GM12878 (cell line): ENCODE measurements around the gene CRB2. TPM values are rescaled to one million over a fixed set of nuclear protein-coding genes. Genes with fewer than 3 reads are reported as not detected.

ENCODE experiments used
- ATAC-seq: fragments of 200-7000 bp; cut with Tn5 transposase; 3 replicates; pipeline ENCODE4 v1.9.1; 2020; ENCODE audit warnings: mild to moderate bottlenecking, moderate library complexity
- BruUV-seq: library from RNA; stranded (reverse); fragments of 400-500 nt; replicated peaks from 2 replicates; lab custom pipeline; 2021; lab: Mats Ljungman, UMichigan
- CTCF ChIA-PET: fragments of 300-600 bp; sonication (Branson Sonifier 250); formaldehyde crosslinking; extraction: SDS; loops from one replicate; lab custom pipeline; 2021; ENCODE audit warnings: inconsistent platforms; lab: Yijun Ruan, JAX
- POLR2A ChIA-PET: fragments of 350-600 bp; formaldehyde crosslinking; extraction: SDS; loops from one replicate; lab custom pipeline; 2021; ENCODE audit warnings: inconsistent platforms; lab: Charles Lee
- RAD21 ChIA-PET: fragments of 300-600 bp; sonication (Branson Sonifier 250); formaldehyde crosslinking; loops from one replicate; lab custom pipeline; 2023; ENCODE audit warnings: antibody characterized with exemption; ENCODE audit not compliant: unreplicated experiment; lab: Charles Lee
- SMC1A ChIA-PET: fragments of 300-600 bp; sonication (Branson Sonifier 250); formaldehyde crosslinking; loops from one replicate; lab custom pipeline; 2023; ENCODE audit not compliant: unreplicated experiment, uncharacterized antibody; lab: Charles Lee
- DNase-seq: peaks from one replicate; pipeline ENCODE4 v3.0.0-alpha.2; 2011; ENCODE audit warnings: low read depth, low spot score
- FAIRE-seq: peaks from 3 replicates; lab custom pipeline; 2011; peaks lifted over from hg19 to GRCh38; lab: Jason Lieb, UNC
- H2AFZ ChIP-seq: 2 replicates; pipeline ENCODE4 v1.6.0; 2011; ENCODE audit warnings: low read depth, low read length, control low read depth; ENCODE audit not compliant: control insufficient read depth
- H3K27ac ChIP-seq: 2 replicates; pipeline ENCODE4 v1.5.1; 2011; ENCODE audit warnings: control low read depth; ENCODE audit not compliant: control insufficient read depth, insufficient read depth
- H3K27me3 ChIP-seq, 2 experiments: replicated peaks in 1 of 2; 2 replicates each; pipeline versions ENCODE4 v1.6.0 to v1.6.1; 2011; ENCODE audit warnings: low read length in 1 of 2; ENCODE audit not compliant: control insufficient read depth in 2 of 2, insufficient read depth in 2 of 2
- H3K36me3 ChIP-seq, 2 experiments: 2 replicates each; pipeline ENCODE4 v1.5.1; 2011; ENCODE audit warnings: low read length in 1 of 2; ENCODE audit not compliant: control insufficient read depth in 2 of 2, insufficient read depth in 2 of 2
- H3K4me1 ChIP-seq: 2 replicates; pipeline ENCODE4 v1.6.1; 2011; ENCODE audit warnings: mild to moderate bottlenecking, low read length, moderate library complexity, mixed read lengths; ENCODE audit not compliant: control insufficient read depth, insufficient read depth
- H3K4me2 ChIP-seq: 2 replicates; pipeline ENCODE4 v1.6.0; 2011; ENCODE audit warnings: control low read depth; ENCODE audit not compliant: control insufficient read depth, insufficient read depth
- H3K4me3 ChIP-seq: fragments of 200-600 bp; sonication (generic); 2 replicates; pipeline ENCODE4 v1.5.1; 2016
- H3K79me2 ChIP-seq: 2 replicates; pipeline ENCODE4 v1.6.0; 2011; ENCODE audit warnings: low read length; ENCODE audit not compliant: control insufficient read depth, insufficient read depth
- H3K9ac ChIP-seq: 2 replicates; pipeline ENCODE4 v1.8.0; 2011; ENCODE audit warnings: low read length, control low read depth, mixed read lengths; ENCODE audit not compliant: control insufficient read depth, insufficient read depth
- H3K9me3 ChIP-seq: replicated peaks from 3 replicates; pipeline ENCODE4 v1.5.1; 2011; ENCODE audit warnings: mild to moderate bottlenecking, low read length; ENCODE audit not compliant: control insufficient read depth, insufficient read depth
- H4K20me1 ChIP-seq: 2 replicates; pipeline ENCODE4 v1.6.0; 2011; ENCODE audit not compliant: control insufficient read depth, insufficient read depth
- BCL3 ChIP-seq: IDR thresholded peaks from 2 replicates; pipeline ENCODE4 v1.6.1; 2011; ENCODE audit warnings: borderline replicate concordance, low read depth, mild to moderate bottlenecking, moderate library complexity, low read length; ENCODE audit not compliant: insufficient read depth, poor library complexity, severe bottlenecking
- CBX3 ChIP-seq: fragments of 200-600 bp; sonication (generic); IDR thresholded peaks from 2 replicates; pipeline ENCODE4 v1.6.1; 2016; ENCODE audit warnings: low read depth, borderline replicate concordance
- CHD4 ChIP-seq: fragments of 200-600 bp; sonication (generic); IDR thresholded peaks from 2 replicates; pipeline ENCODE4 v1.6.1; 2016; ENCODE audit warnings: mild to moderate bottlenecking
- FOXM1 ChIP-seq: IDR thresholded peaks from 2 replicates; pipeline ENCODE4 v1.6.1; 2012; ENCODE audit warnings: low read depth, mild to moderate bottlenecking, inconsistent platforms, low read length, moderate library complexity
- HDAC2 ChIP-seq: fragments of 200-600 bp; sonication (generic); IDR thresholded peaks from 2 replicates; pipeline ENCODE4 v1.6.1; 2017
- HDGF ChIP-seq: fragments of 450-650 bp; IDR thresholded peaks from 2 replicates; pipeline ENCODE4 v1.6.1; 2016; ENCODE audit warnings: antibody characterized with exemption
- IKZF2 ChIP-seq, 2 experiments: fragments of 450-650 bp; IDR thresholded peaks; 2 replicates each; pipeline ENCODE4 v1.6.1; 2017; ENCODE audit warnings: mild to moderate bottlenecking in 2 of 2, moderate library complexity in 2 of 2
- JUND ChIP-seq: IDR thresholded peaks from 2 replicates; pipeline ENCODE4 v1.6.1; 2012; ENCODE audit warnings: low read depth, mild to moderate bottlenecking, low read length, improper control_type of control experiment, moderate library complexity
- MEF2B ChIP-seq: fragments of 450-650 bp; IDR thresholded peaks from 2 replicates; pipeline ENCODE4 v1.6.1; 2018; ENCODE audit warnings: mild to moderate bottlenecking, moderate library complexity; ENCODE audit not compliant: partially characterized antibody, poor library complexity, severe bottlenecking
- MTA2 ChIP-seq: fragments of 450-650 bp; IDR thresholded peaks from 2 replicates; pipeline ENCODE4 v1.6.1; 2016; ENCODE audit warnings: low read depth, mild to moderate bottlenecking, moderate library complexity
- NFXL1 ChIP-seq: fragments of 450-650 bp; IDR thresholded peaks from 2 replicates; pipeline ENCODE4 v1.6.1; 2017; ENCODE audit warnings: antibody characterized with exemption, mild to moderate bottlenecking, borderline replicate concordance
- PRDM15 ChIP-seq: fragments of 450-650 bp; formaldehyde crosslinking; IDR thresholded peaks from 2 replicates; pipeline ENCODE4 v1.4.0; 2020; ENCODE audit warnings: mild to moderate bottlenecking, moderate library complexity
- RB1 ChIP-seq: fragments of 450-650 bp; formaldehyde crosslinking; IDR thresholded peaks from 2 replicates; pipeline ENCODE4 v1.6.1; 2017; ENCODE audit warnings: mild to moderate bottlenecking, borderline replicate concordance
- SUZ12 ChIP-seq: fragments of 200-600 bp; sonication (generic); IDR thresholded peaks from one replicate; pipeline ENCODE4 v1.6.1; 2018; ENCODE audit warnings: antibody characterized with exemption, mild to moderate bottlenecking; ENCODE audit not compliant: unreplicated experiment
- USF1 ChIP-seq: IDR thresholded peaks from 2 replicates; pipeline ENCODE4 v1.6.1; 2011; ENCODE audit warnings: borderline replicate concordance, low read depth, mild to moderate bottlenecking, moderate library complexity, mixed read lengths, low read length; ENCODE audit not compliant: insufficient read depth; ENCODE audit errors: extremely low read length
- WGBS: methylation state at CpG from one replicate; pipeline ENCODE4 v1.1.6; 2016; ENCODE audit warnings: low lambda C conversion rate; ENCODE audit not compliant: insufficient replicate concordance, insufficient coverage; ENCODE audit errors: missing lambda C conversion rate; 5-methylcytosine and 5-hydroxymethylcytosine counted together
- in situ Hi-C: fragments of 300-500 bp; cut with MboI; formaldehyde crosslinking; loops from 9 replicates; pipeline ENCODE4 v1.14.3; 2018; ENCODE audit warnings: mixed read lengths
- intact Hi-C: fragments of 100-400 bp; cut with micrococcal nuclease; formaldehyde crosslinking; loops from one replicate; pipeline ENCODE4 v1.14.2; 2022; ENCODE audit not compliant: unreplicated experiment
- polyA plus RNA-seq, 11 experiments: library from polyadenylated mRNA; depleted of rRNA in 4 of 11; unstranded in 6 of 11; stranded (reverse) in 5 of 11; fragments of >200 nt; fragmentation: Nextera tagmentation in 4 of 11; fragmentation: Illumina TruSeq in 1 of 11; extraction: Ambion mirVana in 4 of 11; extraction: Trizol in 1 of 11; gene quantifications; 1 replicate in 1 of 11; 2 replicates in 10 of 11; pipeline versions ENCODE4 v1.2.1 to v1.2.3, GENCODE V29; 2011 to 2016; ENCODE audit warnings: inconsistent platforms in 2 of 11, missing spikeins in 2 of 11, low read depth in 1 of 11
- total RNA-seq, 4 experiments: library from RNA; depleted of rRNA in 3 of 4; stranded (reverse); fragments of >200 nt in 3 of 4; fragmentation: Illumina TruSeq in 1 of 4; extraction: Trizol in 1 of 4; gene quantifications; 2 replicates each; pipeline versions ENCODE4 v1.2.1 to v1.2.3, GENCODE V29; 2013 to 2021

Gene CRB2
- total and polyA plus RNA-seq, 10 of the 15 experiments (the other 5 are each of a cell fraction or from before 2014, with no cell fraction given) = 0.01 to 0.80 (median 0.23) TPM; not detected in 3

- no peak for TF ChIP-seq PRDM15
- TF ChIP-seq, all 136 proteins: peak for 3
These were observed 46.0 kb downstream of the CRB2 start (continued) for GRCh38 chr9:123401879-123402513.

- intact Hi-C loops (loop anchor here (2.0 to 10.0 kb wide), 2 partner anchors 562 to 638 kb away; no protein-coding TSS in a partner anchor), in situ Hi-C loops (no loop called here)
- Histone ChIP-seq H3K36me3 (peaks cover 0 to 6% of the 10 kb centered on the region in 2 experiments; a peak in 3 of 4 replicates), H3K4me1 (no peaks in the 10 kb centered on the region), H3K79me2 (no peaks in the 10 kb centered on the region), H2AFZ (no peak overlapping the region), H3K27me3 (no peaks in the 10 kb centered on the region), H3K9ac (no peak overlapping the region), H3K4me3 (no peak overlapping the region), H4K20me1 (peaks cover 2% of the 10 kb centered on the region; the same call in 1 of the 2 replicates), H3K9me3 (no peaks in the 10 kb centered on the region), H3K4me2 (no peak overlapping the region), H3K27ac (no peak overlapping the region)
- ChIA-PET CTCF (no interaction called here), SMC1A (no interaction called here), RAD21 (no interaction called here), POLR2A (no interaction called here)
- no peak for FAIRE-seq
- 77% methylated on average over 17 of the region's 17 CpGs for WGBS
- no TSS peak for BruUV-seq
- no peak for DNase-seq
- ATAC-seq = no peak
- no peak for TF ChIP-seq IKZF2 (IDR thresholded peaks at IDR 0.05)
- no peak for TF ChIP-seq CBX3
- no peak for TF ChIP-seq FOXM1
- TF ChIP-seq BCL3 = no peak
- no peak for TF ChIP-seq CHD4
- no peak for TF ChIP-seq MEF2B
- TF ChIP-seq USF1 = no peak
- TF ChIP-seq RB1 = no peak
- no peak for TF ChIP-seq HDGF
- no peak for TF ChIP-seq SUZ12
- TF ChIP-seq JUND = no peak
- TF ChIP-seq HDAC2 = no peak
- TF ChIP-seq NFXL1 = no peak
- TF ChIP-seq MTA2 = no peak
These were observed 47.0 kb downstream of the CRB2 start for GRCh38 chr9:123402981-123403509.
